ENCODE data around the gene CREB3.

- TF ChIP-seq POLR2AphosphoS5 (IDR thresholded peaks at IDR 0.05; ENCODE audit: low read depth, low read length) (no peak), TAF1 (IDR thresholded peaks at IDR 0.05; ENCODE audit: low read depth, low read length) (no peak), POLR2A (IDR thresholded peaks at IDR 0.05; ENCODE audit: low read depth, low read length) (no peak), SPI1 (IDR thresholded peaks at IDR 0.05; ENCODE audit: low read depth, low read length) (no peak), POU2F2 (IDR thresholded peaks at IDR 0.05; ENCODE audit: low read depth, low read length) (no peak), PAX5 (IDR thresholded peaks at IDR 0.05; ENCODE audit: insufficient read depth, low read length, severe bottlenecking) (no peak)
These were observed 14.1 kb downstream of the CREB3 start for GRCh38 chr9:35746583-35746982.

Measured in GM12891 (cell line).